Adrenal gland (tissue), 5 donors: ENCODE results near the gene FCN2.

Experiments
- POLR2A ChIP-seq, 2 donors: fragments of 450-650 bp; IDR thresholded peaks; one replicate each; pipeline ENCODE4 v1.6.1; 2017; ENCODE audit warnings: antibody characterized with exemption in 2 of 2, mild to moderate bottlenecking in 2 of 2, moderate library complexity in 1 of 2
- TF ChIP-seq, protein P1 (sequence below), 6 experiments: fragments of 450-650 bp in 4 of 6; fragments of 200-600 bp in 2 of 6; sonication (generic) in 1 of 6; IDR thresholded peaks; 1 replicate in 5 of 6; 2 replicates in 1 of 6; pipeline versions ENCODE4 v1.5.1 to v1.8.0; 2016 to 2021; ENCODE audit warnings: antibody characterized with exemption in 6 of 6, mild to moderate bottlenecking in 2 of 6, moderate library complexity in 1 of 6
- donor health status: DM: no; HTN: no; CAD: no.

DNA sequence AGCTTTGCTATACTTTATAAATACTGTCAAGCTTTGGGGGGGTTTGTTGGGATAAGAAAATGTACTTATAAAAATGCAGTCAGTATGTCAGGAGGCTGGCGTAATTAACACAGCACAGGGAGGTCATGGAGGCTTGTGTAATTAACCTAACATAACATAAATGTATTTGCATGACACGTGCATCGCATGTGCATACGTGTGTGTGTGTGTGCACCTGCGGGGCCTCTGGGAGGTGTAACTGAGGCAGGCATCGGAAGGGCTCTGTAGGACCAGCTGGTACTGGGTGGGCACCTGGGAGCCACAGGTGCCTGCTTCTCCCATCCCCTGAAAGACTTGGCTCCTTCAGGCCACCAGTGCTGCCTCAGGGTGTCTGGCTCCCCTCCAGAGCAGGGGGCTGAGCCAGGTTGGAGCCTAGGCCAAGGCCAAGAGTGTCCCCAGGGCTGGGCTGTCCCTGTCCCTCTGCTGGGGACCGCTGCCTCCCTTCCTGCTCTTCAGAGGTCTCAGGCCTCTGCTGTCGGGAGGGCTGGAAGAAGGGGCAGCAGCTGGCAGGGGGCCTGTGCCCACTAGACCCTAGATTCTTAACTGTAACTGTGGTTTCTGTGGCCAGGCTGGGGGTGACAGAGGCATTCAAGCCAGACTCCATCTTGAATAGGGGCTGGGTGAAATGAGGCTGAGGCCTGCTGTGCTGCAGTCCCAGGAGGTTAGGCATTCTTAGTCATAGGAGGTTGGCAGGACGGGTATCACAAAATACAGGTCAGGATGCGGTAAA lies 9.0 kb downstream of the FCN2 start:
- TF ChIP-seq, protein P1, sequence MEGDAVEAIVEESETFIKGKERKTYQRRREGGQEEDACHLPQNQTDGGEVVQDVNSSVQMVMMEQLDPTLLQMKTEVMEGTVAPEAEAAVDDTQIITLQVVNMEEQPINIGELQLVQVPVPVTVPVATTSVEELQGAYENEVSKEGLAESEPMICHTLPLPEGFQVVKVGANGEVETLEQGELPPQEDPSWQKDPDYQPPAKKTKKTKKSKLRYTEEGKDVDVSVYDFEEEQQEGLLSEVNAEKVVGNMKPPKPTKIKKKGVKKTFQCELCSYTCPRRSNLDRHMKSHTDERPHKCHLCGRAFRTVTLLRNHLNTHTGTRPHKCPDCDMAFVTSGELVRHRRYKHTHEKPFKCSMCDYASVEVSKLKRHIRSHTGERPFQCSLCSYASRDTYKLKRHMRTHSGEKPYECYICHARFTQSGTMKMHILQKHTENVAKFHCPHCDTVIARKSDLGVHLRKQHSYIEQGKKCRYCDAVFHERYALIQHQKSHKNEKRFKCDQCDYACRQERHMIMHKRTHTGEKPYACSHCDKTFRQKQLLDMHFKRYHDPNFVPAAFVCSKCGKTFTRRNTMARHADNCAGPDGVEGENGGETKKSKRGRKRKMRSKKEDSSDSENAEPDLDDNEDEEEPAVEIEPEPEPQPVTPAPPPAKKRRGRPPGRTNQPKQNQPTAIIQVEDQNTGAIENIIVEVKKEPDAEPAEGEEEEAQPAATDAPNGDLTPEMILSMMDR (IDR thresholded peaks at IDR 0.05) = no peak
- no peak for TF ChIP-seq POLR2A (IDR thresholded peaks at IDR 0.05)
